RKO (cell line): Measurements from ENCODE around the gene TRIM28.
"Not testable (repeated sequence)": the region's sequence is repeated elsewhere in the genome, so short reads cannot be mapped to it uniquely, and the experiment has no call there.

Source experiments
- DNase-seq: peaks from one replicate; pipeline ENCODE4 v3.0.0-alpha.2; 2016; ENCODE audit warnings: low spot score

The TRIM28 gene

DNA sequence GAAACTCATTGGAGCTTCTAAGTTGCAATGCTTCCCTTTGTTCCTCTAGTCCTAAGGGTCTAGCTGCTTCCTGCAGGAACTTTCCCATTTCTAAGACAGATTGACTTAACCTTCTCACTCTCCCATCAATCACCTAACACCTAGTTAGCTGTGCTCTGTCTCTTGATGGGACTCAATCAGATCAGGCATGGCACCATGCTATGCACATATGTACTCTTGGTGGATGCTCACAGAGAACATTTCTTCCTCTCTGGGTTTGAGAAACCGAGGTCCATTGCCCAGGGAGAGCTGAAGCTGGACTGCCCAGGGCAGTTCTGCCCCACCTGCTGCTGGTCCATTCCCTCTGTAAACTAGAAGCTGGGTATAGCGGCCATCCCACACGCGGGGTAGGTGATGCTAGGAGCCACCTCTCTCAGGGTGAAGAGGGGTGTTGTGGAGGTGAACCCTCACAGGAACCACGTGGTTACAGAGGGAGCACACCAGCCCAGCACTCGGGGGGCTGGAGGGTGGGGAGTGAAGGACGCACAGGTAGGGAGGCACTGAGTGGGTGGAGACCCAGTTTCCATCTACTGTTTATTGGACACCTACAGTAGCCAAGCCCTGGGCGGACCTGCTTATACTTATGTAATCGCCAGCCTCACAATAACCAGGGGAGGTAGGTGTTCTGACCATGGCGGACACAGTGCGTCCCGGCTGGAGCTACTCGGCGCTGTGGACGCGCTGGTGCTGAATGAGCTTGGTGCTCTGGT is 17.7 kb downstream of the TRIM28 start:
- DNase-seq, result no peak

GRCh38 chr19:58562122-58563033 is 18.5 kb downstream of the TRIM28 start:
- no peak for DNase-seq

- no peak for DNase-seq
These were observed 19.2 kb downstream of the TRIM28 start for GRCh38 chr19:58563034-58563573.

DNA sequence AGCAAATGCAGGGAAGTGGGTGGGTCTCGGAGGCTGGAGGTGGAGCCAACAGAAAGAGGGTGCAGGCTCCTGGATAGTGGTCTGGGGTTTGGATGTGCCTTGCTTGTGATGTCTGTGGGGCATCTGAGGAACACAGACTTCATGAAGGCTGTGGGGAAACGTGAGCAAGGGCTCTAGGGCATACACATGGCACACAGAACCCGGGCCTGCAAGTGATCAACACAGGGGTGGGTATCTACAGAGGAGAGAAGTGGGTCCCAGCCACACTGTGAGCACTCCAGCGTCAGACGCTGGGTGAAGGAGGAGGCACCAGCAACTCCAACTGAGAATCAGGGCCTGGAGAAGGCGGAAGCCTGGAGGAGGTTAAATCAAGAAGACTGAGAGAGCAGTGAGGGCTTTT is 20.0 kb downstream of the TRIM28 start:
- DNase-seq, result no peak

DNA sequence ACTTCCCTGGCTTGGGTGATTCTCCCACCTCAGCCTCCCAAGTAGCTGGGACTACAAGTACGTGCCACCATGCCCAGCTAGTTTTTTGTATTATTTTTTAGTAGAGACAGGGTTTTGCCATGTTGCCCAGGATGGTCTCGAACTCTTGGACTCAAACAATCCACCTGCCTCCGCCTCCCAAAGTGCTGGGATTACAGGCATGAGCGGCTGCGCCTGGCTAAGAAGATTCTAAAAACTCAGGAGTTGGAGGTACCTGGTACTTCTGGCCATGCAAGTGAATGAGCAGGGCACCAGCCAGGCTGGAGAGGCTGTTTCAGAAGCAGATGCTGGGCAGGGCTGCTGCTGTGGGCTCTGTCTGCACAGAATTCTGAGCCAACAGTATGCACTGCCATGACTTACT is 23.1 kb downstream of the TRIM28 start:
- DNase-seq, result no peak

GRCh38 chr19:58568453-58569130 is 24.7 kb downstream of the TRIM28 start:
- DNase-seq, result no peak

GRCh38 chr19:58569191-58569942 is 25.5 kb downstream of the TRIM28 start:
- no peak for DNase-seq

GRCh38 chr19:58569943-58570670 is 26.2 kb downstream of the TRIM28 start:
- DNase-seq, result no peak

- no peak for DNase-seq
These were observed 27.1 kb downstream of the TRIM28 start for GRCh38 chr19:58570770-58571574.

GRCh38 chr19:58571575-58571947 is 27.7 kb downstream of the TRIM28 start:
- no peak for DNase-seq

DNA sequence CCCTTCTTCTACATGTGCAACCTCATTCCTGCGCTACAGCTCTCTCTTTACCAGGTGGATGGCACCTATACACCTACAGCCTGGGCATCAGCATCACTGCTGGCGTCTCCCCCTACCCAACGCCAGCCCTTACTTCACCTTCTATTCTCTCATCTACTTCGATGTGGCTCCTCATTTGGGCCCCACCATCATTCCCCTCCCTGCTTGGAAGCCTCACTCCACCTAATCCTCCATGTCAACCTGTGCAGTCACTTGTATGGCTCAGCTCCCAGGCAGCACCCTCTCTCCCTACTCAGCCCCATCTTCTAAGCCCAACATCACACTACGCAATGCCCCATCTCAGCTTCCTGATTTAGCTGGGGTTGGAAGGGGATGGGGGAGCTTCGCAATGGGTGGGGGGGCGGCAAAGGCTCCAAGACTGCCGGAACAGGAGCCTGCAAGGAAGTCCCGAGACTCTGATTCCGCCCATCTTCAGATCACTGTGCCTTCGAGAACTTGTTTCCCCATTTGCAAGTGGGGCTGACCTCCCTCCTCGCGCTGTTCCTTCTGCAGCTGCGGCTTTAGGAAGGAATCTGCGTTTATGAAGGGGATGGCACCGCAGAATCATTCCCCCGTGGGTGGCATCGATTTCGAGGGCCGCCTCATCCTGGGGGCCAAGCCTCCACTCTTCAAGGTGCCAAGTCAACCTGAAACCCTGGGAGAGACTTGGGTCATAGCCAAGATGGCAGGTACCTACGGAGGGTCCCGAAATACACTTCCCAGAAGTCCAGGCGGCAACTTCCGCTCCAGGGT is 28.4 kb downstream of the TRIM28 start:
- no peak for DNase-seq

- peak; percentile 100 for DNase-seq
These were observed 29.2 kb downstream of the TRIM28 start, which contains the start of gene MZF1 for GRCh38 chr19:58572818-58573657. MZF1 (minus strand) TSS chr19:58573335; CDS start chr19:58571389, 1,946 bp downstream.

DNA sequence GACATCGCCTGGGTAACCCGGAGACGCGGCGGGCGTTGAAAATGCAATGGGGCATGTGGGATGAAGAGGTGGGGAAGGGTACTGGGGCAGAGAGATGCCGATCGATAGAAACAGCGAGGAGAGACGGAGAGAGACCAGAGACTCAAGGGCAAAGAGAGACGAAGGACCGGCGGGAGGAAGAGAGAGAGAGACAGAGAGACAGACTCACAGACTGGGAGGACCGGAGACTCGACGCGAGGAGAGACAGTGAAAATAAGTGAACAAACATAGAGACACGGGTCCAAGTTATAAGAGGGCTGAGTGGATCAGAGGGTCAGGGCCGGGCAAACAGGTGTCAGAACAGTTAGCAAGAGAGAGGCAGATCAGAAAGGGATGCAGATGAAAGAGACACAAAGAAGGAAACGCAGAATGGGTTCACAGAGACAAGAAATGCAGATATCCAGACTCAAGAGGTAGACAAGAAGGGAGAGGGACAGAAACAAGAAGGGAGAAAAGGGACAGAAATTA is 29.8 kb downstream of the TRIM28 start:
- no peak for DNase-seq

- peak; percentile 98 for DNase-seq
These were observed 31.5 kb downstream of the TRIM28 start for GRCh38 chr19:58575183-58576041.

DNA sequence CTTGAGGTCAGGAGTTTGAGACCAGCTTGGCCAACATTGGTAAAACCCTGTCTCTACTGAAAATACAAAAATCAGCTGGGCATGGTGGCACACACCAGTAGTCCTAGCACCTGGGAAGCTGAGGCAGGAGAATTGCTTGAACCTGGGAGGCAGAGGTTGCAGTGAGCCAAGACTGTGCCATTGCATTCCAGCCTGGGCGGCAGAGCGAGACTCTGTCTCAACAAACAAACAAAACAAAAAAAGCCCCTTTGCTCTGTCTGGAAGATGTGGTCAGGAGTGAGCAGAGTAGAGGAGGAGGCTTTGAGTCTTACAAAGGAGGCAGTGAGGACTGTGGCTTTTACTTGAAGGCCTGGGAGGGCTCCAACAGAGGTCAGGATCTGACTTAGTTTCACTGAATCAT is 33.7 kb downstream of the TRIM28 start:
- not testable (repeated sequence) for DNase-seq

DNA sequence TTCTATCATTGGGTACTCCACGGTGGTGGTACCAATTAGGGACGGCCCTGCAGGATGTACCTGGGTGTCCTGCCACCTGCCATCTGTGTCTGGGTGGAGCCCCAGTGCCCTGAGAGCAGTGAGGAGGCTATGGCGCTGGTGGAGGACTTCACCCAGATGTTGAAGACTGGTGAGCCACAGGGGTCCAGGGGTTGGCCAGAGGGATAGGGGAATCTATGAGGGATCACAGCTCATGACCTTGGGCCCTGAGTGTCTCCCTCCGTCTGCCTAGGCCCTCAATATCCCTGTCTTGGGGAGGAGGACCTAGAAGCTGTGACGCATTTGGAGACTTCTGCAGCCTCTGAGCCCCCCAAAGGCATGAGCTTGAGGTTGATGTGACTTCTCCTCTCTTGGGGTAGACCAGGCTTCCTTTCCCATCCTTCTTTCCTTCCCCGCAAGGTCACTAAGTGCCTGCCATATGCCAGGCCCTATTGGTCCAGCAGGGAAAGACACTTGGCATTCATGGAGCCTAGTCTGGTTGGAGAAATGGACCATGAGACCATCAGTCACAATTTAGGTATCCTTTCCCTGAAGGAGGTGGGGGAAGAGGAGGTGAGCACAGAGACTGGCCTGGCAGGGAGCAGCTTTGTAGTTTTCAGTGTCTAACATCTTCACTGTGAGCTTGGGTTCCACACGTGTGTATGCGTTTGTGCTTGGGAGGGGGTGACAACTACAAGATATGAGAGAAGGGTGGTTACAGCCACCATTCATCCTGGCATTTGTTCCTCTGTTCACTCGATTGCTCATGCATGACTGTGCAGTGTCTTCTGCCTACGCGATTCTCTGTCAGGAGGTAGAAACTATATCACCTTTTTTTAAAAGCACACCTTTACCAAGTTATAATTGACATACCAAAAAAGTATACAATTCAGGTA is 34.4 kb downstream of the TRIM28 start:
- no peak for DNase-seq
